ACHN (cell line): ENCODE data around the gene RARRES1.
A peak's percentile ranks its signal among the peaks of the same experiment; 100 is the strongest.

ENCODE experiments used
- DNase-seq: peaks from one replicate; pipeline ENCODE4 v3.0.0-alpha.2; 2015
- in situ Hi-C: cut with HindIII; loops from 2 replicates; pipeline ENCODE4 v1.10.0; 2017; ENCODE audit warnings: low sequenced_read_pairs, low pct_ligation_motif_present, low pct_unique_long_range_greater_than_20kb

The RARRES1 gene

GRCh38 chr3:158768881-158769543 is 36.8 kb upstream of the RARRES1 start:
- in situ Hi-C loops = no loop called here
- DNase-seq = peak; percentile 35

- DNase-seq = peak; percentile 18
- in situ Hi-C loops = no loop called here
These were observed 36.1 kb upstream of the RARRES1 start for GRCh38 chr3:158768361-158768787.

GRCh38 chr3:158766364-158766763 is 34.1 kb upstream of the RARRES1 start:
- no peak for DNase-seq
- in situ Hi-C loops = no loop called here

- in situ Hi-C loops = no loop called here
- no peak for DNase-seq
These were observed 33.4 kb upstream of the RARRES1 start for GRCh38 chr3:158765518-158766205.

- in situ Hi-C loops = no loop called here
- DNase-seq = no peak
These were observed 31.2 kb upstream of the RARRES1 start for GRCh38 chr3:158763421-158763820.

GRCh38 chr3:158762701-158763100 is 30.4 kb upstream of the RARRES1 start:
- no peak for DNase-seq
- in situ Hi-C loops = no loop called here

- in situ Hi-C loops = no loop called here
- DNase-seq = no peak
These were observed 29.1 kb upstream of the RARRES1 start for GRCh38 chr3:158761350-158761749.

GRCh38 chr3:158755421-158755820 is 23.2 kb upstream of the RARRES1 start:
- in situ Hi-C loops = no loop called here
- DNase-seq = no peak

- no peak for DNase-seq
- in situ Hi-C loops = no loop called here
These were observed 21.6 kb upstream of the RARRES1 start for GRCh38 chr3:158753854-158754253.

- in situ Hi-C loops = no loop called here
- DNase-seq = no peak
These were observed 19.1 kb upstream of the RARRES1 start for GRCh38 chr3:158751316-158751715.

- in situ Hi-C loops = no loop called here
These were observed 17.8 kb upstream of the RARRES1 start for GRCh38 chr3:158750016-158750415.

GRCh38 chr3:158749526-158749925 is 17.3 kb upstream of the RARRES1 start:
- no peak for DNase-seq
- in situ Hi-C loops = no loop called here

More at GRCh38 chr3:158750016-158750415, 17.8 kb upstream of the RARRES1 start:
- DNase-seq = no peak

GRCh38 chr3:158748237-158748828 is 16.1 kb upstream of the RARRES1 start:
- in situ Hi-C loops = no loop called here
- DNase-seq = no peak

GRCh38 chr3:158747417-158747816 is 15.2 kb upstream of the RARRES1 start:
- in situ Hi-C loops = no loop called here
- DNase-seq = no peak

GRCh38 chr3:158745551-158745950 is 13.3 kb upstream of the RARRES1 start:
- DNase-seq = no peak
- in situ Hi-C loops = no loop called here

- DNase-seq = no peak
- in situ Hi-C loops = no loop called here
These were observed 12.5 kb upstream of the RARRES1 start for GRCh38 chr3:158744567-158745288.

- no peak for DNase-seq
- in situ Hi-C loops = no loop called here
These were observed 11.7 kb upstream of the RARRES1 start for GRCh38 chr3:158743664-158744566.
